ENCODE data around the gene FOXB1. TPM values are rescaled to one million over a fixed set of nuclear protein-coding genes. Genes with fewer than 3 reads are reported as not detected.

The FOXB1 gene
- total RNA-seq, 1 donor from 2014 or later: not detected

GRCh38 chr15:59997070-59997701 is 6.9 kb upstream of the FOXB1 start:
- intact Hi-C loops (cut with DNase I): no loop called here
- DNase-seq (no peak), ATAC-seq (ENCODE audit: poor library complexity) (no peak)

GRCh38 chr15:59998305-59998949 is 5.7 kb upstream of the FOXB1 start:
- ATAC-seq (ENCODE audit: poor library complexity) (no peak), DNase-seq (no peak)
- intact Hi-C loops (cut with DNase I): no loop called here

- DNase-seq (no peak), ATAC-seq (ENCODE audit: poor library complexity) (no peak)
- intact Hi-C loops (cut with DNase I): no loop called here
These were observed 5.0 kb upstream of the FOXB1 start for GRCh38 chr15:59998950-59999611.

- intact Hi-C loops (cut with DNase I): no loop called here
- DNase-seq (no peak), ATAC-seq (ENCODE audit: poor library complexity) (no peak)
These were observed 4.4 kb upstream of the FOXB1 start for GRCh38 chr15:59999612-60000112.

GRCh38 chr15:60000113-60000823 is 3.8 kb upstream of the FOXB1 start:
- DNase-seq: no peak
- ATAC-seq (ENCODE audit: poor library complexity): no peak
- intact Hi-C loops (cut with DNase I): no loop called here

- intact Hi-C loops (cut with DNase I): no loop called here
- DNase-seq: no peak
- ATAC-seq (ENCODE audit: poor library complexity): no peak
These were observed 3.1 kb upstream of the FOXB1 start for GRCh38 chr15:60000824-60001609.

GRCh38 chr15:60001610-60002527 is 2.2 kb upstream of the FOXB1 start:
- ATAC-seq (ENCODE audit: poor library complexity) (no peak), DNase-seq (no peak)
- intact Hi-C loops (cut with DNase I): no loop called here

GRCh38 chr15:60002528-60003218 is 1.4 kb upstream of the FOXB1 start:
- no peak for ATAC-seq (ENCODE audit: poor library complexity)
- intact Hi-C loops (cut with DNase I): no loop called here
- DNase-seq: no peak

- ATAC-seq (ENCODE audit: poor library complexity): no peak
- intact Hi-C loops (cut with DNase I): no loop called here
- no peak for DNase-seq
These were observed 685 bp upstream of the FOXB1 start for GRCh38 chr15:60003243-60004008.

GRCh38 chr15:60004846-60005351 is 788 bp downstream of the FOXB1 start:
- ATAC-seq (ENCODE audit: poor library complexity): no peak
- intact Hi-C loops (cut with DNase I): no loop called here

GRCh38 chr15:60005352-60006202 is 1.5 kb downstream of the FOXB1 start:
- DNase-seq (no peak), ATAC-seq (ENCODE audit: poor library complexity) (no peak)
- intact Hi-C loops (cut with DNase I): no loop called here

More at GRCh38 chr15:60004846-60005351, 788 bp downstream of the FOXB1 start:
- no peak for DNase-seq

- intact Hi-C loops (cut with DNase I): no loop called here
- ATAC-seq (ENCODE audit: poor library complexity): peak; percentile 12
- DNase-seq: no peak
These were observed 2.2 kb downstream of the FOXB1 start for GRCh38 chr15:60006203-60006862.

GRCh38 chr15:60006873-60007272 is 2.8 kb downstream of the FOXB1 start:
- intact Hi-C loops (cut with DNase I): no loop called here
- ATAC-seq (ENCODE audit: poor library complexity): no peak

GRCh38 chr15:60009124-60009960 is 5.2 kb downstream of the FOXB1 start:
- intact Hi-C loops (cut with DNase I): no loop called here
- no peak for DNase-seq
- no peak for ATAC-seq (ENCODE audit: poor library complexity)

More at GRCh38 chr15:60006873-60007272, 2.8 kb downstream of the FOXB1 start:
- no peak for DNase-seq
